Liver (tissue), 3 donors: Measurements from ENCODE around the gene EXD3.

Source experiments
- GABPA ChIP-seq, 2 donors: IDR thresholded peaks in 1 of 2; conservative IDR thresholded peaks in 1 of 2; 2 replicates each; pipeline ENCODE4 v1.6.1; 2016; ENCODE audit warnings: antibody characterized with exemption in 2 of 2, mild to moderate bottlenecking in 1 of 2, moderate library complexity in 1 of 2
- HNF4A ChIP-seq, 2 donors: conservative IDR thresholded peaks; 2 replicates each; pipeline ENCODE4 v1.6.1; 2016; ENCODE audit warnings: antibody characterized with exemption in 2 of 2, mild to moderate bottlenecking in 2 of 2
- RAD21 ChIP-seq, 2 donors: IDR thresholded peaks; 2 replicates each; pipeline ENCODE4 v1.6.1; 2016; ENCODE audit warnings: antibody characterized with exemption in 2 of 2, mild to moderate bottlenecking in 2 of 2
- TF ChIP-seq, protein P1 (sequence below): IDR thresholded peaks from 2 replicates; pipeline ENCODE4 v1.6.1; 2016; ENCODE audit warnings: antibody characterized with exemption
- TF ChIP-seq, protein P2 (sequence below): fragments of 150-350 bp; IDR thresholded peaks from 2 replicates; pipeline ENCODE4 v1.5.1; 2017; ENCODE audit warnings: improper control_type of control experiment, low read depth, low read length; ENCODE audit not compliant: missing input control
- TF ChIP-seq, protein P3 (sequence below): IDR thresholded peaks from 2 replicates; pipeline ENCODE4 v1.6.1; 2016; ENCODE audit warnings: antibody characterized with exemption
- donor health status: healthy.
- donor health status: healthy.

DNA sequence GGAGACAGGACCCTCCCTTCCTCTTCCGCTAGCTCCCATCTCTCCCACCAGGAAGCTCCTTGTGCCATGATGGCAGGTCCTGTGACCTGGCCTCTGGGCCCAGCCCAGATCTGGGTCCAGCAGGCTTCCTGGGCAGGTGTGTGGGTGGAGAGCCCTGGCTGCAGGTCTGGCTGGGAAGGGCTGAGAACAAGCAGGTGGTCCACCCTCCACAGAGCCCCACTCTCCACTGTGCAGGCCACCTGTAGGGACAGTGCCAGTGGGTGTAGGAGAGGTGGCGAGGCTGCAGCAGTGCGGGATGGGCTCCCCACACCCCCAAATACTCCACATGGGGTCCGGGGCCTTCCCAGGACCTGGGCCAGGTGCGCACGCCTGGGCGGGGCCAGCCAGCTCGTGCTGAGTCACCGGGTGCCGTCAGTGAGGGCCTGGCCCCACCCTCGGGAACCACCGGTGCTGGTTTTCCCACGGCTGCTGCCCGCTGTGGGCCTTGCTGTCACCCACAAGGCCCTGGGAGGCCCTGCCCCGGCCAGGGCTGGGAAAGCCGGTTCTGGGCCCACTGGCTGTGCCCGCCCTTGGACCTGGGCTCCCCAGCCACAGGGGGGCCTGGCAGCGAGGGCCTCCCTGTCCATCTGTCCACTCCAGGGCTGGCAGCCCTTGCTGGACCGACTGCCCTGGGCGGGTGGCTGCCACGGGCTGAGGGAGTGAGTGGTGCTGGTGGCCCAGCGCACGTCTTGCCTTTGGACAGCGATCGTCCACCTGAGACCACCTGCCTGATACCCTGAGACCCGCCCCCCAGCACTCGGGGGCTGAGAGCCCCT lies 111.6 kb downstream of the EXD3 start:
- TF ChIP-seq RAD21 (IDR thresholded peaks at IDR 0.05) (no peak), HNF4A (conservative IDR thresholded peaks at IDR 0.05) (no peak), GABPA (IDR thresholded peaks at IDR 0.05 in 1 of 2, conservative IDR thresholded peaks at IDR 0.05 in 1 of 2) (no peak)
- TF ChIP-seq, protein P1, sequence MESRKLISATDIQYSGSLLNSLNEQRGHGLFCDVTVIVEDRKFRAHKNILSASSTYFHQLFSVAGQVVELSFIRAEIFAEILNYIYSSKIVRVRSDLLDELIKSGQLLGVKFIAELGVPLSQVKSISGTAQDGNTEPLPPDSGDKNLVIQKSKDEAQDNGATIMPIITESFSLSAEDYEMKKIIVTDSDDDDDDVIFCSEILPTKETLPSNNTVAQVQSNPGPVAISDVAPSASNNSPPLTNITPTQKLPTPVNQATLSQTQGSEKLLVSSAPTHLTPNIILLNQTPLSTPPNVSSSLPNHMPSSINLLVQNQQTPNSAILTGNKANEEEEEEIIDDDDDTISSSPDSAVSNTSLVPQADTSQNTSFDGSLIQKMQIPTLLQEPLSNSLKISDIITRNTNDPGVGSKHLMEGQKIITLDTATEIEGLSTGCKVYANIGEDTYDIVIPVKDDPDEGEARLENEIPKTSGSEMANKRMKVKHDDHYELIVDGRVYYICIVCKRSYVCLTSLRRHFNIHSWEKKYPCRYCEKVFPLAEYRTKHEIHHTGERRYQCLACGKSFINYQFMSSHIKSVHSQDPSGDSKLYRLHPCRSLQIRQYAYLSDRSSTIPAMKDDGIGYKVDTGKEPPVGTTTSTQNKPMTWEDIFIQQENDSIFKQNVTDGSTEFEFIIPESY = no peak
- TF ChIP-seq, protein P2, sequence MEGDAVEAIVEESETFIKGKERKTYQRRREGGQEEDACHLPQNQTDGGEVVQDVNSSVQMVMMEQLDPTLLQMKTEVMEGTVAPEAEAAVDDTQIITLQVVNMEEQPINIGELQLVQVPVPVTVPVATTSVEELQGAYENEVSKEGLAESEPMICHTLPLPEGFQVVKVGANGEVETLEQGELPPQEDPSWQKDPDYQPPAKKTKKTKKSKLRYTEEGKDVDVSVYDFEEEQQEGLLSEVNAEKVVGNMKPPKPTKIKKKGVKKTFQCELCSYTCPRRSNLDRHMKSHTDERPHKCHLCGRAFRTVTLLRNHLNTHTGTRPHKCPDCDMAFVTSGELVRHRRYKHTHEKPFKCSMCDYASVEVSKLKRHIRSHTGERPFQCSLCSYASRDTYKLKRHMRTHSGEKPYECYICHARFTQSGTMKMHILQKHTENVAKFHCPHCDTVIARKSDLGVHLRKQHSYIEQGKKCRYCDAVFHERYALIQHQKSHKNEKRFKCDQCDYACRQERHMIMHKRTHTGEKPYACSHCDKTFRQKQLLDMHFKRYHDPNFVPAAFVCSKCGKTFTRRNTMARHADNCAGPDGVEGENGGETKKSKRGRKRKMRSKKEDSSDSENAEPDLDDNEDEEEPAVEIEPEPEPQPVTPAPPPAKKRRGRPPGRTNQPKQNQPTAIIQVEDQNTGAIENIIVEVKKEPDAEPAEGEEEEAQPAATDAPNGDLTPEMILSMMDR = no peak
- TF ChIP-seq, protein P3, sequence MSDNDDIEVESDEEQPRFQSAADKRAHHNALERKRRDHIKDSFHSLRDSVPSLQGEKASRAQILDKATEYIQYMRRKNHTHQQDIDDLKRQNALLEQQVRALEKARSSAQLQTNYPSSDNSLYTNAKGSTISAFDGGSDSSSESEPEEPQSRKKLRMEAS = no peak
